Fibroblast of lung (primary cell): ENCODE data around the gene THOC1. TPM values are rescaled to one million over a fixed set of nuclear protein-coding genes. Genes with fewer than 3 reads are reported as not detected.

Source experiments
- DNase-seq, 2 donors: peaks; one replicate each; pipeline versions ENCODE4 v3.0.0 to v3.0.0-alpha.2; 2010; ENCODE audit warnings: low read depth in 2 of 2
- H2AFZ ChIP-seq: 2 replicates; pipeline ENCODE4 v1.5.1; 2012; ENCODE audit warnings: low read length, control low read depth, inconsistent platforms
- H3K27ac ChIP-seq: 2 replicates; pipeline ENCODE4 v1.5.1; 2011; ENCODE audit warnings: low read length, control low read depth; ENCODE audit not compliant: insufficient read depth
- H3K27me3 ChIP-seq: 2 replicates; pipeline ENCODE4 v1.5.1; 2011; ENCODE audit warnings: mild to moderate bottlenecking, low read length; ENCODE audit not compliant: control insufficient read depth, insufficient read depth
- H3K36me3 ChIP-seq: 2 replicates; pipeline ENCODE4 v1.5.1; 2011; ENCODE audit warnings: low read length; ENCODE audit not compliant: control insufficient read depth, insufficient read depth
- H3K4me1 ChIP-seq: 2 replicates; pipeline ENCODE4 v1.5.1; 2011; ENCODE audit warnings: low read length; ENCODE audit not compliant: control insufficient read depth, insufficient read depth; ENCODE audit errors: extremely low read depth
- H3K4me2 ChIP-seq: 2 replicates; pipeline ENCODE4 v1.5.1; 2011; ENCODE audit warnings: low read length, control low read depth; ENCODE audit not compliant: insufficient read depth; ENCODE audit errors: extremely low read depth
- H3K4me3 ChIP-seq, 4 experiments: fragments of 200-600 bp in 1 of 4; sonication (generic) in 1 of 4; replicated peaks in 1 of 4; 2 replicates each; pipeline ENCODE4 v1.5.1; 2011 to 2016; ENCODE audit warnings: low read length in 4 of 4, low read depth in 3 of 4, mild to moderate bottlenecking in 3 of 4, control low read depth in 2 of 4, inconsistent platforms in 1 of 4, mixed read lengths in 1 of 4; ENCODE audit not compliant: insufficient read depth in 1 of 4; ENCODE audit errors: control extremely low read depth in 1 of 4
- H3K79me2 ChIP-seq: 2 replicates; pipeline ENCODE4 v1.5.1; 2012; ENCODE audit warnings: mild to moderate bottlenecking, low read length, inconsistent platforms; ENCODE audit not compliant: control insufficient read depth, insufficient read depth
- H3K9ac ChIP-seq: 2 replicates; pipeline ENCODE4 v1.5.1; 2011; ENCODE audit warnings: mild to moderate bottlenecking, low read length, control low read depth; ENCODE audit not compliant: insufficient read depth
- H3K9me3 ChIP-seq: 2 replicates; pipeline ENCODE4 v1.5.1; 2012; ENCODE audit warnings: low read depth, low read length; ENCODE audit not compliant: control insufficient read depth, insufficient read depth
- H4K20me1 ChIP-seq: 2 replicates; pipeline ENCODE4 v1.5.1; 2011; ENCODE audit warnings: low read length; ENCODE audit not compliant: control insufficient read depth, insufficient read depth; ENCODE audit errors: extremely low read depth
- EZH2 ChIP-seq: IDR thresholded peaks from 2 replicates; pipeline ENCODE4 v1.5.1; 2012; ENCODE audit warnings: low read length, control low read depth, mild to moderate bottlenecking; ENCODE audit errors: missing control alignments
- polyA plus RNA-seq, 2 donors: library from polyadenylated mRNA; depleted of rRNA in 1 of 2; stranded (reverse) in 1 of 2; unstranded in 1 of 2; fragments of >200 nt; gene quantifications; 2 replicates each; pipeline ENCODE4 v1.2.1, GENCODE V29; 2011 to 2012; ENCODE audit warnings: missing spikeins in 1 of 2
- total RNA-seq: library from RNA; depleted of rRNA; stranded (reverse); fragments of >200 nt; gene quantifications from 2 replicates; pipeline ENCODE4 v1.2.1, GENCODE V29; 2014
- TF ChIP-seq, protein P1 (sequence below), 2 donors: IDR thresholded peaks in 1 of 2; conservative IDR thresholded peaks in 1 of 2; 1 replicate in 1 of 2; 2 replicates in 1 of 2; pipeline ENCODE4 v1.5.1; 2011 to 2012; ENCODE audit warnings: low read length in 2 of 2, control low read depth in 1 of 2, inconsistent platforms in 1 of 2, low read depth in 1 of 2, mild to moderate bottlenecking in 1 of 2

THOC1 gene
- total and polyA plus RNA-seq, 2 donors (not counting 1 experiment from before 2014, with no cell fraction given): 18.2 to 35.2 TPM

DNA sequence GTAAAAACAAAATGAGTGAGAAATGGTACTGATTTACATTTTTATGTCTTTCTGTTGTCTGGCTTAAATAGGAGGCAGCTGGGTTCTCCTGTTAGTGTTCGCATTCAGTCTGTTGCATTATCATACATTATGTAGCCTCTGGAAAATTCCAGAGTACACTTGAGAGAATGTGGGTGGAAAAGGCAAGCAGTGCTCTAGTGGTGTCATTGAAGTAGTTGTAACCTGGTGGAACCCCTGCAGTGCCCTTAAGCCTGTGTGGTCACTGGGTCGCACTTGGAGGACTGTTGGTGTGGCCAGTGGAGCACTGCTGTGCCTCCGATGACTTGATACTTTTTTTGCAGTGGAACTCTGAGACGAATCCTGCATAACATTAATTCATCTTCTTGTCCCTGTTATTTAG lies 57.1 kb downstream of the THOC1 start:
- H3K4me1 ChIP-seq: no peaks in the 10 kb centered on the region
- peaks cover 5% of the 10 kb centered on the region for H3K36me3 ChIP-seq
- TF ChIP-seq EZH2: no peak
- TF ChIP-seq, protein P1, sequence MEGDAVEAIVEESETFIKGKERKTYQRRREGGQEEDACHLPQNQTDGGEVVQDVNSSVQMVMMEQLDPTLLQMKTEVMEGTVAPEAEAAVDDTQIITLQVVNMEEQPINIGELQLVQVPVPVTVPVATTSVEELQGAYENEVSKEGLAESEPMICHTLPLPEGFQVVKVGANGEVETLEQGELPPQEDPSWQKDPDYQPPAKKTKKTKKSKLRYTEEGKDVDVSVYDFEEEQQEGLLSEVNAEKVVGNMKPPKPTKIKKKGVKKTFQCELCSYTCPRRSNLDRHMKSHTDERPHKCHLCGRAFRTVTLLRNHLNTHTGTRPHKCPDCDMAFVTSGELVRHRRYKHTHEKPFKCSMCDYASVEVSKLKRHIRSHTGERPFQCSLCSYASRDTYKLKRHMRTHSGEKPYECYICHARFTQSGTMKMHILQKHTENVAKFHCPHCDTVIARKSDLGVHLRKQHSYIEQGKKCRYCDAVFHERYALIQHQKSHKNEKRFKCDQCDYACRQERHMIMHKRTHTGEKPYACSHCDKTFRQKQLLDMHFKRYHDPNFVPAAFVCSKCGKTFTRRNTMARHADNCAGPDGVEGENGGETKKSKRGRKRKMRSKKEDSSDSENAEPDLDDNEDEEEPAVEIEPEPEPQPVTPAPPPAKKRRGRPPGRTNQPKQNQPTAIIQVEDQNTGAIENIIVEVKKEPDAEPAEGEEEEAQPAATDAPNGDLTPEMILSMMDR (conservative IDR thresholded peaks at IDR 0.05 in 1 of 2, IDR thresholded peaks at IDR 0.05 in 1 of 2; ENCODE audit: low read depth in 1 of 2, low read length in 2 of 2): no peak
- no peaks in the 10 kb centered on the region for H4K20me1 ChIP-seq
- H3K27ac ChIP-seq: no peak overlapping the region
- no peak overlapping the region for H3K4me2 ChIP-seq
- H3K9ac ChIP-seq: no peak overlapping the region
- H3K27me3 ChIP-seq: no peaks in the 10 kb centered on the region
- no peak for DNase-seq
- no peak overlapping the region for H3K4me3 ChIP-seq
- no peaks in the 10 kb centered on the region for H3K79me2 ChIP-seq
- no peak overlapping the region for H2AFZ ChIP-seq
- H3K9me3 ChIP-seq: no peaks in the 10 kb centered on the region

DNA sequence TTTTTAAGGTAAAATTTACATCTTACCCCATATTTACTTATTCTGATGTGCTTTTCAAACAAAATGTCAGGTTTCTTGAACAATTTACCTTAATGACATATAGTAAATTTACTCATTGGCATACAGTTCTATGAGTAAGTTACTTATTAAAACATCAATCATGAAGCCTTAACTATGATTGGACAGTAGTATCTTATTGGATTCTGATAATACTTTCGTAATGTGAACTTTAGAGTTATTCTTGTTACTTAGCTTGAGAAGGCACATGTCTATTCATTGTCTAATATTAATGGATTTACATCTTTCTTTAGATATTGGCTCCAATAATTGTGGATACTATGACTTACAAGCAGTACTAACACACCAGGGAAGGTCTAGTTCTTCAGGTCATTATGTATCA lies 57.8 kb downstream of the THOC1 start:
- TF ChIP-seq, protein P1 (conservative IDR thresholded peaks at IDR 0.05 in 1 of 2, IDR thresholded peaks at IDR 0.05 in 1 of 2; ENCODE audit: low read depth in 1 of 2, low read length in 2 of 2): no peak
- no peak for TF ChIP-seq EZH2
- H3K4me2 ChIP-seq: no peak overlapping the region
- no peak overlapping the region for H2AFZ ChIP-seq
- no peaks in the 10 kb centered on the region for H3K9me3 ChIP-seq
- no peaks in the 10 kb centered on the region for H3K27me3 ChIP-seq
- H3K36me3 ChIP-seq: peaks cover 8% of the 10 kb centered on the region
- H3K27ac ChIP-seq: no peak overlapping the region
- H3K4me3 ChIP-seq: no peak overlapping the region
- no peaks in the 10 kb centered on the region for H3K79me2 ChIP-seq
- no peaks in the 10 kb centered on the region for H3K4me1 ChIP-seq
- no peak overlapping the region for H3K9ac ChIP-seq
- no peak for DNase-seq
- H4K20me1 ChIP-seq: no peaks in the 10 kb centered on the region

DNA sequence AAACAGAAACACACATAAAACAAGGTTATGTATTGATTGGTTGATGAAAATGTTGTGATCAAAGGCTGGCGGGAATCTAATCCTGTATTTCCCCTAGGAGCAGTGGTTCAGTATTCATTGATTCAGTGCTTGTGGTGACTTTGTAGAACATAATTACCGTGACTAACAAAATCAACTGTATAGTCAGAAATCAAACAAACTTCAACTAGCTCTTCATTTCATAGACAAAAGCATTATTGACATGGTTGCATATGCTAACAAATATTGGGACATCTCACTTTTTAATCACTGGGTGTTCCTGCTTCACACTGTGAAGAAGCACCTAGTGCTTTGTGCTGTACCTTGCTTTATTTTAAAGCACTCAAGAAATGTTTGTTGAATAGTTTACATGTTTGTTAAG lies 68.1 kb downstream of the THOC1 start:
- no peak overlapping the region for H2AFZ ChIP-seq
- no peak overlapping the region for H3K9ac ChIP-seq
- H3K4me3 ChIP-seq: no peak overlapping the region
- peaks cover 3% of the 10 kb centered on the region for H3K36me3 ChIP-seq
- no peak overlapping the region for H3K4me2 ChIP-seq
- no peaks in the 10 kb centered on the region for H4K20me1 ChIP-seq
- H3K4me1 ChIP-seq: no peaks in the 10 kb centered on the region
- DNase-seq: no peak
- H3K79me2 ChIP-seq: no peaks in the 10 kb centered on the region
- H3K9me3 ChIP-seq: no peaks in the 10 kb centered on the region
- TF ChIP-seq EZH2: no peak
- TF ChIP-seq, protein P1 (conservative IDR thresholded peaks at IDR 0.05 in 1 of 2, IDR thresholded peaks at IDR 0.05 in 1 of 2; ENCODE audit: low read depth in 1 of 2, low read length in 2 of 2): no peak
- no peak overlapping the region for H3K27ac ChIP-seq
- no peaks in the 10 kb centered on the region for H3K27me3 ChIP-seq
